Muscle of back (tissue), 11 donors: ENCODE data around the gene ZNF740. TPM values are rescaled to one million over a fixed set of nuclear protein-coding genes. Genes with fewer than 3 reads are reported as not detected.

ENCODE experiments used
- DNase-seq, 3 donors: peaks; one replicate each; pipeline versions ENCODE4 v3.0.0 to v3.0.0-alpha.2; 2013
- polyA plus RNA-seq, 10 donors: library from polyadenylated mRNA; unstranded; fragments of 120-200 nt; gene quantifications; one replicate each; pipeline ENCODE4 v1.2.1, GENCODE V29; 2013; ENCODE audit not compliant: insufficient read length in 10 of 10

ZNF740 gene
- polyA plus RNA-seq, 10 donors = 25.0 to 36.7 (median 28.3) TPM

- DNase-seq = no peak
Measured at GRCh38 chr12:53211476-53212381, 31.2 kb downstream of the ZNF740 start.

DNA sequence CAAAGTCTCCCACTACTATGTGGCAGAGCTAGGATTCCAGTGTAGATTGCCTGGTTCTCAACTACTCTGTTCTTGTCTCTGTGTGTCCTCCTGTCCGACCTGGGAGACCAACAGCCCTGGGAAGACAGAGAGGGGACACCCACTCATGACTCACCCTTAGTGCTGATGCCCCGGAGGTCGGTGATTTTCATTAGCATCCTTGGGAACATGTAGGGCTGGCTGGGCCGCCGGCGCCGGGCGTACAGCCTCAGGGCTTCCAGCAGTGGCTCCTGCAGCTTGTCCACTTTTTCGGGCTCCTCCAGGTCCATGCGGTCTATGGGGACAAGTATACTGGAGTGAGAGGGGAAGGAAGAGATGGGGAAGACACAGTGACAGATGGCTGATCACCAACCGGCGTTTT lies 32.4 kb downstream of the ZNF740 start:
- no peak for DNase-seq

GRCh38 chr12:53213348-53213747 lies 32.8 kb downstream of the ZNF740 start:
- peak in 2 of 3 donors; percentile 83 to 89 for DNase-seq

DNA sequence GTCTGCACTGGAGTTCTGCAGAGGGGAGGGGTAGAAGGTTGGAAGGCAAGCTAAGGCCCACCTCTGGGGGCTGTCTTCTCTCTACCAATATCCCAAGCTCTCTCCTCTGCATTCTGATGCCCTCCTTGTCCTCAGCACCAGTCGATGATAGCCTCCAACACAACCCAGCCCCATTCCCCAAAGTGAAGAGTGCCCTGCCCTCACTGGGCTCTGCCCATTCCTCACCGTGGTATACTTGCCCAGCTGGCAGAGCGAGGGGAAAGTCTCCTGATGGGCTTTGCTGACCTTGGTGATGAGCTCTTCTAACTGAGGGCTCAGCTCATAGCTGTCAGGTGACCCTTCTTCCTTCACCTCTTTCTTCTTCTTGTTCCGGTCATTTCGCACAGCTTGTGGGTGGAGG lies 33.7 kb downstream of the ZNF740 start:
- DNase-seq = no peak

DNA sequence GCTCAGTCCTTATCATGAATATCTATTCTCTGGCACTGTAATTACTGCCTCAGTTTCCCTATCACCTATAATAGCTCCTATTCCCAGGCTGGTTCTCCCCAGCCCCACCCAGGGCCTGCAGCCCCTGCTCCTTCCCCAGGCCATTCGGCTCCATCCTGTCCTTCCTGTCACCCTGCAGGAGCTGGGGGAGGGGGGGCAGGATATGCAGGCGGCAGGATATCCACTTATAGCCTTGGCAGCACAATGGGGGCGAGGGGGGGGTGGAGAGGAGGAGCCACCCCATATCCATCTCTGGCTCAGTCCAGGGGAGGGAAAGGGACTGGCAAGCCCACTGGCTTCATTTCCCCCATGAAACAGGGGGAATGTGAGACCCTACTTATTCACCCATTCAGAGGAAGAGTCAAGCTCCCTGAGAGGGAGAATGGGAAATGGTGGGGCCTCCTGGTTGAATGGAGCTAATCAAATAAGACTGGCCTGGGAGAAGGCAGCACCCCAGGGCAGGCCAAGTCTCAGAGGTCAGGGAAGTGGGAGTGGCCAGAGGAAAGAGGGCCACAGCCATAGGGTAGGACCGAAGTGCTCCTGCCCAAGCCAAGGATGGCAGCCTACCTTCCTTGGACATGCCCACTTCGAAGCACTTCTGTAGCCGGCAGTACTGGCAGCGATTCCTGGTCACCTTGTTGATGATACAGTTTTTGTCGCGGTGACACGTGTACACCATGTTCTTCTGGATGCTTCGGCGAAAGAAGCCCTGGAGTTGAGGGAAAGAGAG lies 34.3 kb downstream of the ZNF740 start:
- no peak for DNase-seq

- DNase-seq = no peak
Measured at GRCh38 chr12:53215497-53215896, 35.0 kb downstream of the ZNF740 start.

DNA sequence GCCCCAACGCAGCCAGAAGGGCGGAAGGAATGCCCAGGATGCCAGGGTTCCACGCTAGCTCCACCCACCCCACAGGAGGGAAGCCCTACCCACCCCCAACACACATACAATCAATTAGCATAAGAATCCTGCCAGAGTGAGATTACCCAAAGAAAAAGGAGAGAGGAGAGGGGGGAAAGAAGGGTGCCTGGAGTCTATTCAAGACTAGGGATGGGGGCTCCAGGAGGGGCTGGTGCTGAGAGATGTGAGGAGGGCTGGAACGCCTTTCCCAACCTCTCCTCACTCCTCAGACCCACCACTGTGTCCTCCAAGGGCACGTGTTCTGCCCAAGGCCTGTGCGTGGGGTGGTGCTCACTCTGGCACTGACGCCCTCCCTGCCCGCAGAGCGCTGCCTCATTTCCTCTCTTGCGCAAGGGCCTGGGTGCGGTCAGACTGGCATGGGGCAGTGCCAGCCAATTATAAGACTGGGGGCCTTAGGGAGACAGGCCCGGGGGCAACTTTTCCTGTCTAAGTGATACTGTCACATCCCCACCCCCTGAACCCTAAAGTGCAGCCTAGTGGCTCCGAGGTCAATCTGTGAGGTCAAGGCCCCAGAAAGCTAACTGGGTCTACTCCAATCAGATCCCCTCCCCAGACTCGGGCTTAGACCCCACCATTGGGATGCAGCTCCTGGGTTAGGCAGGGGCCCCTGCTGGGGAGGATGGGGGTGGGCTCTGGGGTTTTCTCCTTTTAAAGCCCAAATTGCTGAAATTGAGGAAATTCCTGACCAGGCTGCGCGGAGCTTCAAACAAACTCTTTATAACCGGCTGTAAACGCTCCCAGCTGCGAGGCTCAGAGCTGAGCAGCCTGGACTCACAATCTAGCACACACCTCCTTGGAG lies 36.8 kb downstream of the ZNF740 start:
- DNase-seq = no peak

DNA sequence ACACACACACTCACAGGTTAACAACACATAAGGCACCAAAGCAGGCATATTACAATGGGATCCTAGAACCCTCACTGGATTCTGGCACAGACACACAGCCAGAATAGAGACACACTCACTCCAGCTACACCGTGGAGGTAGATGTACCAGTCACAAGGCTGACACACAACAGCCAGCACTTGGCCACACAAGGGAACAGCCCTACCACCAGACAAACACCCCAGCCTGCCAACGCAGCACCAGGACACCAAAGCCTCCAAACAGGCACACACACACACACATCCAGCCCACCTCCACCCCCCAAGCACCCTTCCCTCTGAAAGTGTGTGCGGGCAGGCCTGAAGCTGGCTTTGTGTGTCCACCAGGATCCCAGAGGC lies 37.4 kb downstream of the ZNF740 start:
- no peak for DNase-seq

DNA sequence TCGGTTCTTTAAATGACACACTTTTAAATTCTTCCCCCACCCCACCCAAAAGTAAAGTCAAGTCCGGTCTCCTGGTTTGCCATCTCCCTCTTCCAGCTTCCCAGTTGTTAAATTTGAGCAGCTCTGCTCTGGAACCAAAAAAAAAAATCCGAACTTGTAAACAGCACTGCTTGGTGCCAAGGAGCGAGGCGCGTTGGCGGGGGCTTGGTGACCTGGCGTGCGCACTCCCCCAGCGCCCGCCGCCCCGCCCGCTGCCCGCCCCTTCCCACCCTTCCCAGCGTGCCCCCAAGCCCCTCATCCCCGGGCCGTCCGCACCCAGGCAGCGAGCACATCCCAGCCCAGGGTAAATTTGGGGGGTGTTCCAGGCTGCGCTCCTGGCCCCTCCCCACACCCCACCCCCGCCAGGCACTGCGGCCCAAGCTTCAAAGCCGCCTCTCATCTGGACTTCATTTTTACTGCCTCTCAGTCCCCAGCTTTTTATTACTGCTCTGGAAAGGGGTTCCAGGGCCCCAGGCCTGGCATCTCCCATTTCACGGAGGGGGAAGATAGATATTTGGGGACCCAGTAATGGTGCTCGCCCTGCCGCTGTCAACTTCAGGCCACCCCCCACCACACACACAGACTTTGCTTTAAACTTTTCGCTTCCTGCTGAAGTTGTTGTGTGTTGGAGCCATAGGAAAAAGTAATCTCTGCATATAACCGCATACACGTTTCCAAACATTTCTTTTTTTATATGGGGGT lies 38.2 kb downstream of the ZNF740 start:
- DNase-seq = peak in 2 of 3 donors; percentile 51 to 74

DNA sequence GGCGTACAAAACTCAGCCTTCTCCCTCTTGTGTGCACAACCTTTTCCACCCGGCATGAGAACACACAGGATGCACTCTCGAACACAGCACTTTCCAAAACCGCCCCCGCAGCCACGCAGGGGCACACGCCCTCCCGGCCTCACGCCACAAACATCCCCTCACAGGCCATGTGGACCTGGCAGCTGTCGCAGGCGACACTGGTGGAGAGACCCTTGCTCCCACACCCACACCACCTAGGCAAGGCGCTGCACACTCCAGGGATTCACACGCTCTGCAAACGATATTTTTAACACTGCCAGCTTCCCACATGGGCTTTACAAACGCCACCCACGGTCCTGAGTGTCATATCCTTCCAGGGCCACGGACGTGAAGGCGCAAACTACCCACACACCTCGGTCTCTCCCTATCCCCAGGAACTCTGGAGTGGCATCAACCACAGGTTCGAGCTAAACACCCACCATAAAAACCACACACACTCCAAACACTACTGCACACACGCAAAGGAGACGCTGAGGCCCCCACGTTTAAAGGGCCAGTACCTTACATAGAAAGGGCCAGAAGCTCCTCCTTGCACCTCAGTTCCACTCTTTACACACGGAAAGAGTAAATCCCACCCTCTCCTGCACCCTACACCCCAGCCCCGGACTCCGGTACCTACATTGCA lies 38.9 kb downstream of the ZNF740 start:
- peak in 2 of 3 donors; percentile 45 to 81 for DNase-seq

DNA sequence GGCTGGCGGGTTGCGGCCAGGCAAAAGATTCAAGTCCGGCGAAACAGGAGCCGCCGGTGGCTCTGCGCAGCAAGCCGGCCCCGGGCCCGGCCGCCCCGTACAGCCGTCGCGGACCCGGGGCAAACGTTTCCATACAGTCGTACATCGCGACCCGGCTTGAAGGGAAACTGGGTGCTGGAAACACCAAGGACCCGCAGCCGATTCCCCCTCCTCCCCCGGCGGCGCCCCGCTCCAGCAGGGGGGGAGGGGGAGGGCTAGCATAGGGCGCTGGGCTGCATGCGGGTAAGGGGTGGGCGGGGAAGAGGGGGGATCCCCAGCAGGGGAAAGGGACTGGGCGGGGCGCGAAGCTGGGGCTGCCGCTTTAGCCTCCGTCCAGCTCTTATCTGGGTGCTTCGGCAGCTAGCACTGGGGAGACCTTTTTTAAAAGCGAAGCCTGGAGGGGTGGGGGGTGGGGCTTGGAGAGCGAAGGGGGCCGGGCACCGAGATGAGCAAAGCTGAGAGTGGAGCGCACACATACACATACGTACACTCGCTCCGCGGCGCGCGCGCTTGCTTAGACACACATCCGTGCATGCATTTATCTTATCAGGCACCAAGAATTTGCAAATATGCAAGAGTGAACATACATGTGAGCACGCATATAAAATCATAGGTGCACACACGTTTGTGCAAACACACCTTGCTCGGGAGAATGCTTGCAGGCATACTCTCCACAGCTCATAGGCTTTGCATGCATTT lies 39.6 kb downstream of the ZNF740 start:
- peak; percentile 73 to 95 (median 82) for DNase-seq

GRCh38 chr12:53220694-53221202 lies 40.2 kb downstream of the ZNF740 start:
- DNase-seq = peak; percentile 94 to 97 (median 95)

GRCh38 chr12:53221203-53222080 lies 40.9 kb downstream of the ZNF740 start:
- peak in 1 of 3 donors; percentile 75 for DNase-seq

DNA sequence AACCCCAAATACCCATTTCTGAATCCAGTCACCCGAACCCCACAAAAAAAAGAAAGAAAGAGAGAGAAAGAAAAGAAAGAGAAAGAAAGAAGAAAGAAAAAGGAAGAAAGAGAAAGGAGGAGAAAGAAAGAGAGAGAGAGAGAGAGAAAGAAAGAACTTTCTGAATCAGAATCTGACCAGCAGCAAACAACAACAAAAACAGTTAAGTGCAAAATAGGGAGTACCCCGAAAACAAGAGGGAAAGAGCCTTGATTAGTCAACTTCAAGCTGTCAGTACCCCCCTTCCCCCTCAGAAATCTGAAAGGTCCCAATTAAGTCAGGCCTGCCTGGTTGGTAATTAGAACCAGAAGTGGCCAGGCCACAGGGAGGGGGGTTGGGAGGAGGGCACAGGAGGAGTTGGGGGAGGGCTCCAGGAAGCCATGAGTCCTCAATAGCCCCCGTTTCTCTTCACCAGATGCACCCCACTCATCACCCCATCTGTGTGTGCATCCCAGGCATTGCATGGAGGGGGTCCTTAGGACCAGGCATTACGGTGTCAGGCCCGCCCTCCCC lies 41.7 kb downstream of the ZNF740 start:
- DNase-seq = no peak

DNA sequence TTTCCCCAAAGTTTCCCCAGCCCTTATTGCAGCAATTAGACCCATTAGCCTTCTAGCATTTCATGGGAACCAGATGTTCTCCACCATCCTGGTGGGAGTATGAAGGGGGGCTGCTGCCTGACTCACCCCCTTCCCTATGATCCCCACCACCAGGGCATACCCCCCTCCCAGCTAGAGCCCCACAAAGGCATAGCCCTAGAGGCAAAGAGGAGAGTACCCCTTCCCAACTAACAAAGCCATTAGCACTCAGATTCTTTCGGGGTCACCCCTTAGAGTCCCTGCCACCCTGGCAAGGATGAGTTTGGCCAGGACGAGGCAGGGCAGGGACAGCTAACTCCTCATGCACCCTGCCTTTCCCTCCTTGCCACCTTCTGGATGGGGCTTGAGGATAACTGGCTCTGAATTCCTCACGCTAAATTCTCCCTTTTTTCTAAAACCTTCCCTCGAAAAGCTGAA lies 42.3 kb downstream of the ZNF740 start:
- DNase-seq = no peak

DNA sequence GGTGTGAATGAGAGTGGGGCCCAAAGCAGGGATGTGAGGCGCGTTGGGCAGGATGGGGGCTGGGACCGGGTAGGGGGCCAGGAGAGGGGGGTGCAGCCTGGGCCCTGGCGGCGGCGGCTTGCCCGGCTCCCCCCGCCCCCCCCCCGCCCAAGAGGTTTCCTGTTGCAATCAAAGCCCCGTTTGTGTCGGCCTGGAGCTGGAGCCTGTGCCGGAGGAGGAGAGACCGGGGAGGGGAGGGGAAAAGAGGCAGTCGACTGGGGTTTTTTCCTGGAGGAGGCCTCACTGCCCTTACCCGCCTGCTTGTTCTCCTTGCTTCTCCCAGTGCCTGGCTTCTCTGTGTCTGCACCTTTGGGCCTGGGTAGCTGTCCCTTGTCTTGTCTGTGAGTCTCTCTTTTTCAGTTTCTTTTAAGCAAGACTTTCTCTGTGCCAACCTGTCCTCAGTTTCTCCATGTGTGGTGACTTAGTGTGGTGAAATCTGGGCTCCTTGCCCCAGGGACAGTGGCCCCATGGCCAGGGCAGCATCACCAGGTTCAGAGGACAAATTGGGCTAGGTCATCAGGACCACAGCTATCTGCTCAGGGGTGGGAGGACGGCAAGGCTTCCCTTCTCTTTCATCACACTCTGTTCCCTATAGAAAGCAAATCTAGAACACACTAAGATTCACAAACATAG lies 43.0 kb downstream of the ZNF740 start:
- DNase-seq = peak in 2 of 3 donors; percentile 46 to 71
